SU-DHL-6 (cell line): Measurements from ENCODE around the gene KANK3.

Source experiments
- EZH2phosphoT487 ChIP-seq: fragments of 200-600 bp; sonication (generic), shearing (Covaris generic); conservative IDR thresholded peaks from 2 replicates; pipeline ENCODE4 v1.6.1; 2018; ENCODE audit warnings: mild to moderate bottlenecking, antibody characterized with exemption, low read length, moderate library complexity, mixed read lengths
- TF ChIP-seq, protein P1 (sequence below): fragments of 200-600 bp; sonication (generic); IDR thresholded peaks from one replicate; pipeline ENCODE4 v1.5.1; 2017; ENCODE audit warnings: antibody characterized with exemption, mild to moderate bottlenecking, low read length, moderate library complexity; ENCODE audit not compliant: insufficient read depth, poor library complexity, severe bottlenecking

DNA sequence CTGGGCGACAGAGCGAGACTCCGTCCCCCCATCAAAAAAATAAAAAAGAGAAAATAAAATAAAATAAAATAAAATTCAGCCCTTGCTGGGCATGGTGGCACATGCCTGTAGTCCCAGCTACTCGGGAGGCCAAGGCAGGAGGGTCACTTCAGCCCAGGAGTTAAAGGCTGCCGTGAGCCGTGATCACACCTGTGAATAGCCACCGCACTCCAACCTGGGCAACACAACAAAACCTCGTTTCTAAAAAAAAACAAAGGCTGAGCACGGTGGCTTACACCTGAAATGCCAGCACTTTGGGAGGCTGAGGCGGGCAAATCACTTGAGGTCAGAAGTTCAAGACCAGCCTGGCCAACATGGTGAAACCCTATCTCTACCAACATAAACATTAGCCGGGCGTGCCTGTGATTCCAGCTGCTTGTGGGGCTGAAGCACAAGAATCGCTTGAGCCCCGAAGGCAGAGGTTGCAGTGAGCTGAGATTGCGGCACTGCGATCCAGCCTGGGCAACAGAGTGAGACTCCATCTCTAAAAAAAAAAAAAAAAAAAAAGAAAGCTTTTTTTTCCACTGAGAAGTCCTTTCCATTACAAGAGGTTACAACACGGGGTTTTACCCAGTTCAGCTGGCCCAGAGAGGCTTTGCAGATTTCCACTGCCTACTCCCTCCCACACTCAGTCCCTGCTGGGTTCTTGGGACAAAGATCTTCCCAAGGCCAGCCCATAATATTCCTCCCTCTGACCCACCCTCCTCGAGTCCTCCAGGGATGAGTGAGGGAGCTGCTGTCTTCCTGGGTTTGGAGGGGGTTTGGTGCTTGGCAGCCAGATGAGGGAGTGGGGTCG lies 27.3 kb upstream of the KANK3 start:
- TF ChIP-seq, protein P1, sequence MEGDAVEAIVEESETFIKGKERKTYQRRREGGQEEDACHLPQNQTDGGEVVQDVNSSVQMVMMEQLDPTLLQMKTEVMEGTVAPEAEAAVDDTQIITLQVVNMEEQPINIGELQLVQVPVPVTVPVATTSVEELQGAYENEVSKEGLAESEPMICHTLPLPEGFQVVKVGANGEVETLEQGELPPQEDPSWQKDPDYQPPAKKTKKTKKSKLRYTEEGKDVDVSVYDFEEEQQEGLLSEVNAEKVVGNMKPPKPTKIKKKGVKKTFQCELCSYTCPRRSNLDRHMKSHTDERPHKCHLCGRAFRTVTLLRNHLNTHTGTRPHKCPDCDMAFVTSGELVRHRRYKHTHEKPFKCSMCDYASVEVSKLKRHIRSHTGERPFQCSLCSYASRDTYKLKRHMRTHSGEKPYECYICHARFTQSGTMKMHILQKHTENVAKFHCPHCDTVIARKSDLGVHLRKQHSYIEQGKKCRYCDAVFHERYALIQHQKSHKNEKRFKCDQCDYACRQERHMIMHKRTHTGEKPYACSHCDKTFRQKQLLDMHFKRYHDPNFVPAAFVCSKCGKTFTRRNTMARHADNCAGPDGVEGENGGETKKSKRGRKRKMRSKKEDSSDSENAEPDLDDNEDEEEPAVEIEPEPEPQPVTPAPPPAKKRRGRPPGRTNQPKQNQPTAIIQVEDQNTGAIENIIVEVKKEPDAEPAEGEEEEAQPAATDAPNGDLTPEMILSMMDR, result no peak
- TF ChIP-seq EZH2phosphoT487, result no peak
